ENCODE measurements around the gene FAM184B. TPM values are rescaled to one million over a fixed set of nuclear protein-coding genes. Genes with fewer than 3 reads are reported as not detected.

The FAM184B gene
- total RNA-seq, 1 experiment from 2014 or later = 0.07 TPM

Other genes starting within 250 kb of the FAM184B start
- gene LAP3, start 204.4 kb downstream of the FAM184B start, total RNA-seq (2021; ENCODE audit: unreplicated experiment) = 59.9 TPM
- gene MED28, start 167.0 kb downstream of the FAM184B start, total RNA-seq (2021; ENCODE audit: unreplicated experiment) = 48.8 TPM
- 65.7 TPM for gene DCAF16, start 29.1 kb upstream of the FAM184B start, total RNA-seq (2021; ENCODE audit: unreplicated experiment)
- 79.4 TPM for gene NCAPG, start 29.4 kb upstream of the FAM184B start, total RNA-seq (2021; ENCODE audit: unreplicated experiment)
- gene LCORL, start 240.1 kb upstream of the FAM184B start, total RNA-seq (2021; ENCODE audit: unreplicated experiment) = 18.0 TPM

Measured in HCT116 (cell line).